Activated naive CD4-positive, alpha-beta T cell treated with anti-CD3 and anti-CD28 coated beads, Interleukin-2, amount 10 ng/mL, durations not matched to agents 7 days and 5 days (primary cell): ENCODE data around the gene DGKZ.

Experiments
- CTCF ChIA-PET: fragments of 350-600 bp; sonication (Branson Sonifier 250); formaldehyde crosslinking; loops from one replicate; lab custom pipeline; 2021; ENCODE audit warnings: antibody characterized with exemption; lab: Charles Lee
- DNase-seq: peaks from one replicate; pipeline ENCODE4 v3.0.0-alpha.2; 2020
- H3K27ac Mint-ChIP-seq: one replicate; pipeline ENCODE4 v1.8.0; 2021; ENCODE audit warnings: mild to moderate bottlenecking, moderate library complexity, mixed read lengths
- H3K27me3 Mint-ChIP-seq: one replicate; pipeline ENCODE4 v1.8.0; 2021; ENCODE audit warnings: mild to moderate bottlenecking, mixed read lengths
- H3K36me3 Mint-ChIP-seq: one replicate; pipeline ENCODE4 v1.8.0; 2021; ENCODE audit warnings: mixed read lengths
- H3K4me1 Mint-ChIP-seq: one replicate; pipeline ENCODE4 v1.8.0; 2021; ENCODE audit warnings: mixed read lengths
- H3K4me3 Mint-ChIP-seq: one replicate; pipeline ENCODE4 v1.8.0; 2021; ENCODE audit warnings: mild to moderate bottlenecking, moderate library complexity, mixed read lengths
- H3K9me3 Mint-ChIP-seq: one replicate; pipeline ENCODE4 v1.8.0; 2021; ENCODE audit warnings: mixed read lengths

The DGKZ gene

DNA sequence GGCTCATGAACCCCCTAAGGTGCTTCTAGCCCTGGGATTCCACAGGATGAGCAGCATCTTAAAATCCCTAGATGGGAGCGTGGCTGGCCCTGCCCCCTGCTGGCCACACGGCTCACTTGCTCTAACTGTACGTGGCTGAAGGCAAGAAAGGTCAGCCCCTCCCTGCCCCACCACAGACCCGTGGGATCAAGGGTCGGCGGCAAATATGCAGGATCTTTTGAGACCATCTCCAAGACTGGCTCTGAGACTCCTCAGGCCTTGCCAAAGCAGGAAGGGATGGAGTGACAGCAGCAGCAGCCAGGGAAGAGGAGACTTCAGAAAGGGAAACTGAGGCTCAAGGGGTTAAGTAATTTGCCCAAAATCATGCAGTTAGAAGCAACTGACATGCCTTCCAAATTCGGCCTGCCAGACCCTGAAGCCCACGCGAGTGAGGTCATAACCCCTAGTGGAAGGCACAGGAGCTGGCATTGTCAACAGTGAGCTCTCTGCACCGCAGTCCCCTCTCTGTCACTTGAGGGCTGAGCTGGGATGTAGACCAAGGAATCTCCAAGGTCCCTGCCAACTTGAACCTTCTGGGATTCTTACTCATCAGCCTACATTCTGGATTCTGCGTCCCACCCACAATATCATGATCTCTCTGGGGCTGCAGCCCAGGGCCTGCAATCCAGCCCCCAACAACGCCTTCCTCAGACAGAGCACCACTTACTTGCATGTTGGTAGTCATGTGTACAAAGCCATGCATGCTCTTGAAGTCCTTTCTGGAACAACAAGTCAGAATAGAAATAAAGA, 38.4 kb upstream of the DGKZ start:
- Mint-ChIP-seq H3K9me3 (no peaks in the 10 kb centered on the region), H3K4me1 (peaks cover 20% of the 10 kb centered on the region), H3K36me3 (no peaks in the 10 kb centered on the region), H3K4me3 (no peak overlapping the region), H3K27me3 (peaks cover 24% of the 10 kb centered on the region), H3K27ac (no peak overlapping the region)
- CTCF ChIA-PET, result interaction anchor here (0.7 to 16.8 kb wide), 28 partner anchors 9 to 537 kb away, joined by 3 to 294 read pairs (median 6); partner anchors contain the start of genes CREB3L1 and DGKZ
- peak; percentile 78 for DNase-seq

DNA sequence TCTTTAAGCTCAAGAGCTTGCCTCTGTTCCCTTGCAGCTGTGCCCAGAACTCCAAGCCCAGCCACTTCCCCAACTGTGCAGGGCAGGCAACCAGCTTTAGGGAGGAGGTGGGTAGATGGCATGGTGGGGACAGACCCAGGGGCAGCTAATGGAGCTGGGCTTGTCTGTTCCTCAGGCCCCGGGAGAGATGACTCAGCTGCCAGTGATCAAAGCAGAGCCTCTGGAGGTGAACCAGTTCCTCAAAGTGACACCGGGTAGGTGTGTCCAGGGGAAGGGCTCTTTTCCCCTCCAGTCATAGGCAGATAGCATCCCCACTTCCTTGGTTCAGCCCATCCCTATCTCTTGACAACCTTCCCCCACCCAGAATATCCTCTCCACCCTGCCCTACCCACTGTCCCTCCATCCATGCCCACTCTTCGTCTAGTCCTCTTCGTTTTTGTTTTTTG, 37.4 kb upstream of the DGKZ start:
- no peak overlapping the region for H3K4me3 Mint-ChIP-seq
- DNase-seq, result peak; percentile 52
- no peaks in the 10 kb centered on the region for H3K36me3 Mint-ChIP-seq
- CTCF ChIA-PET, result interaction anchor here (0.7 to 16.8 kb wide), 18 partner anchors 9 to 538 kb away, joined by 3 to 294 read pairs (median 7); partner anchors contain the start of genes CREB3L1 and DGKZ
- H3K4me1 Mint-ChIP-seq, result peaks cover 20% of the 10 kb centered on the region
- no peaks in the 10 kb centered on the region for H3K9me3 Mint-ChIP-seq
- peaks cover 24% of the 10 kb centered on the region for H3K27me3 Mint-ChIP-seq
- no peak overlapping the region for H3K27ac Mint-ChIP-seq

- Mint-ChIP-seq H3K9me3 (no peaks in the 10 kb centered on the region), H3K36me3 (no peaks in the 10 kb centered on the region), H3K27me3 (peaks cover 24% of the 10 kb centered on the region), H3K27ac (no peak overlapping the region), H3K4me3 (no peak overlapping the region), H3K4me1 (peaks cover 29% of the 10 kb centered on the region)
- CTCF ChIA-PET, result interaction anchor here (0.8 to 16.8 kb wide), 16 partner anchors 8 to 442 kb away, joined by 3 to 294 read pairs (median 4); no protein-coding TSS in a partner anchor
- DNase-seq, result peak; percentile 82
Measured at GRCh38 chr11:46315033-46315738, 32.1 kb upstream of the DGKZ start.

GRCh38 chr11:46315783-46316563, 31.3 kb upstream of the DGKZ start:
- H3K27ac Mint-ChIP-seq, result no peak overlapping the region
- peaks cover 30% of the 10 kb centered on the region for H3K4me1 Mint-ChIP-seq

DNA sequence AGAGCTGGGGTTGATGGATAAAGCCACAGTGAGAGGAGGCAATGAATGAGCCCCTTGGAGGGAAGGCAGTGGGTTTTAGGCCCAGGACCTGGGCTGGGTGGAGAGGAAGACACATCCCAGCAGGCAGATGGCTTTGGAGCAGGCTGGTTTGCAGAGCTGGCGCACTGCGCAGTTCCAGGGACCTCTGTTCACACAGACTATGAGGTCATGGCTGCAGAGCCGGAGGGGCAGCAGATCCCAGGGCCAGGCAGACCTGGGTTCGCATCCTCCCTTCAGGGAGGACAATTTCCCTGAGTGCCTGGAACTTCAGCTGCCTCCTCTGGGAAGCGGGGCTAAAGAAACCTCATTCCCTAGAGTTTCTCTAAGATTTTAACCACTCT, 28.2 kb upstream of the DGKZ start:
- Mint-ChIP-seq H3K4me1 (peaks cover 30% of the 10 kb centered on the region), H3K27ac (peak overlapping the region; percentile 87), H3K9me3 (no peaks in the 10 kb centered on the region), H3K4me3 (peak overlapping the region; percentile 30), H3K36me3 (no peaks in the 10 kb centered on the region), H3K27me3 (peaks cover 11% of the 10 kb centered on the region)
- CTCF ChIA-PET, result interaction anchor here (0.6 to 16.8 kb wide), 7 partner anchors 10 to 354 kb away, joined by 3 to 294 read pairs (median 9); no protein-coding TSS in a partner anchor
- DNase-seq, result no peak

More at GRCh38 chr11:46315783-46316563, 31.3 kb upstream of the DGKZ start:
- Mint-ChIP-seq H3K36me3 (no peaks in the 10 kb centered on the region), H3K4me3 (no peak overlapping the region), H3K9me3 (no peaks in the 10 kb centered on the region), H3K27me3 (peaks cover 24% of the 10 kb centered on the region)
- DNase-seq, result no peak
- CTCF ChIA-PET, result interaction anchor here (0.6 to 16.8 kb wide), 15 partner anchors 9 to 443 kb away, joined by 3 to 294 read pairs (median 3); no protein-coding TSS in a partner anchor

- no peak overlapping the region for H3K4me3 Mint-ChIP-seq
- no peak overlapping the region for H3K27ac Mint-ChIP-seq
- H3K4me1 Mint-ChIP-seq, result peaks cover 31% of the 10 kb centered on the region
- H3K27me3 Mint-ChIP-seq, result peaks cover 21% of the 10 kb centered on the region
- H3K36me3 Mint-ChIP-seq, result no peaks in the 10 kb centered on the region
- DNase-seq, result no peak
- H3K9me3 Mint-ChIP-seq, result no peaks in the 10 kb centered on the region
- CTCF ChIA-PET, result interaction anchor here (1.0 to 1.6 kb wide), 3 partner anchors 8 to 27 kb away, joined by 3 read pairs; no protein-coding TSS in a partner anchor
Measured at GRCh38 chr11:46321757-46322156, 25.5 kb upstream of the DGKZ start.

- DNase-seq, result no peak
- CTCF ChIA-PET, result interaction anchor here (1.0 to 1.8 kb wide), 4 partner anchors 9 to 26 kb away, joined by 3 to 7 read pairs (median 3); no protein-coding TSS in a partner anchor
- Mint-ChIP-seq H3K4me1 (peaks cover 32% of the 10 kb centered on the region), H3K4me3 (no peak overlapping the region), H3K27ac (no peak overlapping the region), H3K27me3 (peaks cover 25% of the 10 kb centered on the region), H3K9me3 (no peaks in the 10 kb centered on the region), H3K36me3 (no peaks in the 10 kb centered on the region)
Measured at GRCh38 chr11:46322759-46323158, 24.5 kb upstream of the DGKZ start.

DNA sequence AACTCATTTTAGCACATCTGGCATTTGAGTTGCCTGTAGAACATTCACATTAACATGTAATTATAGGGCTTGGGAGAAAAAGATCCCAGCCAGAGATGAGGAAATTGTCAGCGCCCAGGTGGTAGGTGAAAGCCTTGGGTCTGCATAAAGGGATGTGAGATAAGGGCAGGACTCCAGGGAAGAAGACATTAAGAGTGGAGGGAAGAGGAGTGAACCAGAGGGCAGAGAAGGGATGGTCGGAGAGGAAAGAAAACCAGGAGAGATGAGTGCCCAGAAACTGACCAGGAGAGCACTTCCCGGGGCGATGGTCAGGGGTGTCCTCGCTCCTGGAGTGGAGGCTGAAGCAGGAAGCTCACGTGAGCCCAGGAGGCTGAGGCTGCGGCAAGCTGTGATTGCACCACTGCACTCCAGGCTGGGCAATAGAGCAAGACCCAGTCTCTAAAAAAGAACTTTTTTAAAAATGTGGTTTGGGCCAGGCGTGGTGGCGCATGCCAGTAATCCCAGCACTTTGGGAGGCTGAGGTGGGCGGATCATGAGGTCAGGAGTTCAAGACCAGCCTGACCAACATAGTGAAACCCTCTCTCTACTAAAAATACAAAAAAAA, 20.3 kb upstream of the DGKZ start:
- Mint-ChIP-seq H3K4me1 (peaks cover 33% of the 10 kb centered on the region), H3K4me3 (no peak overlapping the region), H3K27me3 (peaks cover 61% of the 10 kb centered on the region), H3K27ac (no peak overlapping the region), H3K9me3 (no peaks in the 10 kb centered on the region), H3K36me3 (peaks cover 3% of the 10 kb centered on the region)
- CTCF ChIA-PET, result no interaction called here
- DNase-seq, result no peak

- peaks cover 69% of the 10 kb centered on the region for H3K27me3 Mint-ChIP-seq
- H3K9me3 Mint-ChIP-seq, result no peaks in the 10 kb centered on the region
- H3K27ac Mint-ChIP-seq, result no peak overlapping the region
- H3K4me3 Mint-ChIP-seq, result no peak overlapping the region
- DNase-seq, result no peak
- H3K36me3 Mint-ChIP-seq, result peaks cover 3% of the 10 kb centered on the region
- CTCF ChIA-PET, result interaction anchor here (1.0 kb wide), 1 partner anchor 19 kb away, joined by 4 read pairs; no protein-coding TSS in a partner anchor
- H3K4me1 Mint-ChIP-seq, result peaks cover 39% of the 10 kb centered on the region
Measured at GRCh38 chr11:46327829-46328228, 19.4 kb upstream of the DGKZ start.

DNA sequence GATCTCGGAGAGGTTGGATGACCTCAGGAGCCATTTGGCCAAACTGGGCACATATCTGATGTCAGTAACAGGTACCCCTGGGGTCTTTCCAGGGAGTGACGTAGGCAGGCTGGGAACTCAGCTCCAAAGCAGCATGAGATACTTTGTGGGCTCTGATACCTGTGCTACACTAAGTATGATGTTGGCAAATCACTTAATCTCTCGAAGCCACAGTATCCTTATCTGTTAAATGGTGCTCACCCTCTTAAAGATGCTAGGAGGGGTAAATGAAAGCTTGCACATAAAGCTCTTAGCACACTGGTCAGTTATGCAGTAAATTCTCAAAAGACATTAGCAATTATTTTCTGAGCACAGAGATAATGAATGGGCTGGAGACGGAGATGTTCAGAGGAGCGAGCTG, 17.1 kb upstream of the DGKZ start:
- Mint-ChIP-seq H3K27me3 (peaks cover 92% of the 10 kb centered on the region), H3K9me3 (no peaks in the 10 kb centered on the region), H3K4me1 (peaks cover 58% of the 10 kb centered on the region), H3K4me3 (peak overlapping the region; percentile 57), H3K36me3 (peaks cover 5% of the 10 kb centered on the region), H3K27ac (peak overlapping the region; percentile 86)
- CTCF ChIA-PET, result interaction anchor here (0.9 to 3.0 kb wide), 9 partner anchors 10 to 92 kb away, joined by 3 to 17 read pairs (median 6); partner anchors contain the start of gene DGKZ
- DNase-seq, result no peak

GRCh38 chr11:46330563-46331281, 16.5 kb upstream of the DGKZ start:
- H3K36me3 Mint-ChIP-seq, result peaks cover 5% of the 10 kb centered on the region
- peak overlapping the region; percentile 63 for H3K4me3 Mint-ChIP-seq
- no peak for DNase-seq
- H3K4me1 Mint-ChIP-seq, result peaks cover 63% of the 10 kb centered on the region
- peak overlapping the region; percentile 86 for H3K27ac Mint-ChIP-seq
- H3K27me3 Mint-ChIP-seq, result peaks cover 92% of the 10 kb centered on the region
- H3K9me3 Mint-ChIP-seq, result no peaks in the 10 kb centered on the region
- CTCF ChIA-PET, result interaction anchor here (0.9 to 3.0 kb wide), 9 partner anchors 9 to 92 kb away, joined by 3 to 17 read pairs (median 6); partner anchors contain the start of gene DGKZ

- Mint-ChIP-seq H3K4me1 (peaks cover 69% of the 10 kb centered on the region), H3K36me3 (peaks cover 5% of the 10 kb centered on the region), H3K4me3 (peak overlapping the region; percentile 63), H3K27ac (peak overlapping the region; percentile 86), H3K27me3 (peaks cover 92% of the 10 kb centered on the region), H3K9me3 (no peaks in the 10 kb centered on the region)
- CTCF ChIA-PET, result interaction anchor here (1.5 to 3.0 kb wide), 5 partner anchors 9 to 24 kb away, joined by 4 to 17 read pairs (median 6); partner anchors contain the start of gene DGKZ
- peak; percentile 74 for DNase-seq
Measured at GRCh38 chr11:46331282-46331984, 15.8 kb upstream of the DGKZ start.
